SK-N-SH (cell line): Measurements from ENCODE around the gene KIRREL1.

ENCODE experiments used
- CHD2 ChIP-seq: fragments of 150-350 bp; IDR thresholded peaks from 2 replicates; pipeline ENCODE4 v1.6.1; 2018; ENCODE audit warnings: low read length; ENCODE audit not compliant: partially characterized antibody
- CTCF ChIP-seq: fragments of 200-600 bp; sonication (generic); IDR thresholded peaks from 2 replicates; pipeline ENCODE4 v1.6.1; 2017; ENCODE audit warnings: antibody characterized with exemption, mild to moderate bottlenecking, moderate library complexity
- EP300 ChIP-seq, 2 experiments: IDR thresholded peaks; 2 replicates each; pipeline versions ENCODE4 v1.4.0 to v1.6.1; 2012; ENCODE audit warnings: borderline replicate concordance in 1 of 2, low read depth in 1 of 2, low read length in 1 of 2
- EZH2phosphoT487 ChIP-seq: fragments of 200-600 bp; sonication (generic); IDR thresholded peaks from 2 replicates; pipeline ENCODE4 v1.6.1; 2017; ENCODE audit warnings: low read depth, mixed run types, mild to moderate bottlenecking, antibody characterized with exemption, moderate library complexity, borderline replicate concordance
- GABPA ChIP-seq: IDR thresholded peaks from 2 replicates; pipeline ENCODE4 v1.4.0; 2012; ENCODE audit warnings: low read depth, mild to moderate bottlenecking
- JUND ChIP-seq: IDR thresholded peaks from 2 replicates; pipeline ENCODE4 v1.4.0; 2012
- MXI1 ChIP-seq: IDR thresholded peaks from 2 replicates; pipeline ENCODE4 v1.6.1; 2012; ENCODE audit warnings: mild to moderate bottlenecking, low read depth, low read length, improper control_type of control experiment
- POLR2AphosphoS5 ChIP-seq: IDR thresholded peaks from 2 replicates; pipeline ENCODE4 v1.6.1; 2012; ENCODE audit warnings: low read depth, low read length
- RFX5 ChIP-seq: IDR thresholded peaks from 2 replicates; pipeline ENCODE4 v1.6.1; 2012; ENCODE audit warnings: mild to moderate bottlenecking, improper control_type of control experiment, low read length
- SIN3A ChIP-seq: IDR thresholded peaks from 2 replicates; pipeline ENCODE4 v1.6.1; 2012; ENCODE audit warnings: low read depth, mild to moderate bottlenecking, low read length, moderate library complexity, borderline replicate concordance
- SMC3 ChIP-seq: IDR thresholded peaks from 2 replicates; pipeline ENCODE4 v1.6.1; 2012; ENCODE audit warnings: low read depth, low read length, improper control_type of control experiment
- TAF1 ChIP-seq: IDR thresholded peaks from 2 replicates; pipeline ENCODE4 v1.6.1; 2012; ENCODE audit warnings: low read depth, mild to moderate bottlenecking, low read length, moderate library complexity, borderline replicate concordance
- TF ChIP-seq, protein P1 (sequence below): IDR thresholded peaks from 2 replicates; pipeline ENCODE4 v1.4.0; 2012; ENCODE audit warnings: low read depth, borderline replicate concordance

GRCh38 chr1:158003406-158003800 lies 10.0 kb downstream of the KIRREL1 start:
- TF ChIP-seq SMC3 (no peak), RFX5 (no peak), TAF1 (no peak), EZH2phosphoT487 (no peak), CTCF (no peak), CHD2 (no peak), POLR2AphosphoS5 (no peak), JUND (no peak), SIN3A (no peak), EP300 (IDR thresholded peaks at IDR 0.05; ENCODE audit: borderline replicate concordance in 1 of 2, low read depth in 1 of 2, low read length in 1 of 2) (no peak), MXI1 (no peak), GABPA (no peak)
- TF ChIP-seq, protein P1, sequence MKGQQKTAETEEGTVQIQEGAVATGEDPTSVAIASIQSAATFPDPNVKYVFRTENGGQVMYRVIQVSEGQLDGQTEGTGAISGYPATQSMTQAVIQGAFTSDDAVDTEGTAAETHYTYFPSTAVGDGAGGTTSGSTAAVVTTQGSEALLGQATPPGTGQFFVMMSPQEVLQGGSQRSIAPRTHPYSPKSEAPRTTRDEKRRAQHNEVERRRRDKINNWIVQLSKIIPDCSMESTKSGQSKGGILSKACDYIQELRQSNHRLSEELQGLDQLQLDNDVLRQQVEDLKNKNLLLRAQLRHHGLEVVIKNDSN = no peak
